Peyer's patch (tissue), 4 donors: ENCODE data around the gene ZNF568. TPM values are rescaled to one million over a fixed set of nuclear protein-coding genes. Genes with fewer than 3 reads are reported as not detected.

ENCODE experiments used
- DNase-seq, 3 donors: peaks; one replicate each; pipeline ENCODE4 v3.0.0-alpha.2; 2017 to 2019
- H3K27ac ChIP-seq, 4 donors: fragments of 200-600 bp; sonication (generic); one replicate each; pipeline ENCODE4 v1.5.1; 2016 to 2019
- H3K27me3 ChIP-seq, 2 donors: fragments of 200-600 bp; sonication (generic); one replicate each; pipeline ENCODE4 v1.5.1; 2019
- H3K36me3 ChIP-seq, 3 donors: fragments of 200-600 bp; sonication (generic); one replicate each; pipeline ENCODE4 v1.5.1; 2016 to 2019
- H3K4me1 ChIP-seq, 4 donors: fragments of 200-600 bp; sonication (generic); one replicate each; pipeline ENCODE4 v1.5.1; 2016 to 2019
- H3K4me3 ChIP-seq, 4 donors: fragments of 200-600 bp; sonication (generic); 1 replicate in 3 of 4; 2 replicates in 1 of 4; pipeline ENCODE4 v1.5.1; 2016 to 2019; ENCODE audit warnings: mild to moderate bottlenecking in 1 of 4
- H3K9me3 ChIP-seq, 4 donors: fragments of 200-600 bp; sonication (generic); one replicate each; pipeline ENCODE4 v1.5.1; 2016 to 2019; ENCODE audit warnings: mild to moderate bottlenecking in 1 of 4
- POLR2A ChIP-seq, 2 donors: fragments of 450-650 bp; IDR thresholded peaks; one replicate each; pipeline ENCODE4 v1.5.1; 2017; ENCODE audit warnings: antibody characterized with exemption in 2 of 2, mild to moderate bottlenecking in 2 of 2, moderate library complexity in 2 of 2
- total RNA-seq, 4 donors: library from RNA; depleted of rRNA; stranded (reverse); fragments of >200 nt; gene quantifications; one replicate each; pipeline ENCODE4 v1.1.0, GENCODE V29; 2016
- TF ChIP-seq, protein P1 (sequence below), 6 experiments: fragments of 450-650 bp in 4 of 6; fragments of 200-600 bp in 2 of 6; sonication (generic) in 1 of 6; IDR thresholded peaks; one replicate each; pipeline ENCODE4 v1.5.1; 2017 to 2019; ENCODE audit warnings: antibody characterized with exemption in 6 of 6, mild to moderate bottlenecking in 3 of 6, moderate library complexity in 1 of 6

Gene ZNF568
- total RNA-seq: 10 to 100 TPM in 1 of 4 donors, 1 to 10 TPM in 3; 2.7 to 17.3 (median 3.7) TPM

DNA sequence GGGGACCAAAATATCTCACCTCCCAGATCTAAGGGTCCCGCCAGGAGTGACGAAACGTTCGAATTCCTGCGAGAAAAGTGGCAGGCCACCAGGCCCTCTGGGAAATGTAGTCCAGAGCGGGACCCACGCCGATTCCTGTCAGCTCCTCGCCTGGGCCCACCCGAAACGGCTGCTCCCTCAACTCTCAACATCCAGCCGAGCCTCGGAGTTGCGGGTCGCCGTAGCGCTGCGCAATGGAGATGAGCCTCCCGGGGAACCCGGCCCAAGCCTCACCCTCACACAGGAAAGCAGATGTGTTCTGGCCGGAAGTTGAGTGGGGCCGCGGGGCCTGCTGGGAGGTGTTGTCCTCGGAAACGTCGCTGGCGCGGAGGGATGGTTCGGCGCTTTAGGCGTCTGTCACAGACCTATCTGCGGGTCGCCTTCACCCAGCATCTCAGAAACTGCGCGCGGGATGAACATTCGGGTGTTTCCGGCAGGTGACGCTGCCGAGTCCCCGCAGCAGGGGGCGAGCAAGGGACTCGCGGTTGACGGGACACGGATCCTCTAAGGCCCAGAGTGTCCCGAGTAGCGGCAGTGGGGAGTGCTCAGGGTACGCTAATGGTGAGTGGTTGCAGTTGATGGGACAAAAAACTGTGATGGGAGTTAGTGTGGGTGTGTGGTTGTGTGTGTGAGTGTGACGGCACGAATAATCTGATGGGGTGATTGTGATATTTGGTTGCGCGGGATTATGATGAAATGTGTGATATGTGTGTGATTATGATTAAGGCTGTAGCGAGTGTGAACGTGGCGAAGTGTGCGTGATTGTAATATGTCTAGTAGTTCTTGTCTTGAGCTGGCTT, at the start of gene ZNF568, which contains the start of gene ZNF829:
ZNF568 (plus strand) TSS at position 341 of the 839 bp plus-strand sequence. CDS start 6,439 bp downstream, outside the sequence.
ZNF829 (minus strand) TSS at position 300 of the 839 bp plus-strand sequence. CDS start 1,124 bp downstream, outside the sequence.
- H3K9me3 ChIP-seq: peaks cover 0 to 3% (median 0%) of the 10 kb centered on the region in 4 donors
- peak; percentile 89 to 95 (median 91) for DNase-seq
- no peaks in the 10 kb centered on the region for H3K27me3 ChIP-seq
- H3K36me3 ChIP-seq: peaks cover 0 to 31% (median 0%) of the 10 kb centered on the region in 3 donors
- H3K4me1 ChIP-seq: peaks cover 0 to 11% (median 4%) of the 10 kb centered on the region in 4 donors
- H3K27ac ChIP-seq: peak within 1 kb of the TSS; percentile 89 to 93 (median 92)
- peak within 1 kb of the TSS; percentile 66 to 86 (median 81) for H3K4me3 ChIP-seq
- no peak for TF ChIP-seq POLR2A (IDR thresholded peaks at IDR 0.05)
- TF ChIP-seq, protein P1, sequence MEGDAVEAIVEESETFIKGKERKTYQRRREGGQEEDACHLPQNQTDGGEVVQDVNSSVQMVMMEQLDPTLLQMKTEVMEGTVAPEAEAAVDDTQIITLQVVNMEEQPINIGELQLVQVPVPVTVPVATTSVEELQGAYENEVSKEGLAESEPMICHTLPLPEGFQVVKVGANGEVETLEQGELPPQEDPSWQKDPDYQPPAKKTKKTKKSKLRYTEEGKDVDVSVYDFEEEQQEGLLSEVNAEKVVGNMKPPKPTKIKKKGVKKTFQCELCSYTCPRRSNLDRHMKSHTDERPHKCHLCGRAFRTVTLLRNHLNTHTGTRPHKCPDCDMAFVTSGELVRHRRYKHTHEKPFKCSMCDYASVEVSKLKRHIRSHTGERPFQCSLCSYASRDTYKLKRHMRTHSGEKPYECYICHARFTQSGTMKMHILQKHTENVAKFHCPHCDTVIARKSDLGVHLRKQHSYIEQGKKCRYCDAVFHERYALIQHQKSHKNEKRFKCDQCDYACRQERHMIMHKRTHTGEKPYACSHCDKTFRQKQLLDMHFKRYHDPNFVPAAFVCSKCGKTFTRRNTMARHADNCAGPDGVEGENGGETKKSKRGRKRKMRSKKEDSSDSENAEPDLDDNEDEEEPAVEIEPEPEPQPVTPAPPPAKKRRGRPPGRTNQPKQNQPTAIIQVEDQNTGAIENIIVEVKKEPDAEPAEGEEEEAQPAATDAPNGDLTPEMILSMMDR (IDR thresholded peaks at IDR 0.05): peak; percentile 25 to 55 (median 48)

DNA sequence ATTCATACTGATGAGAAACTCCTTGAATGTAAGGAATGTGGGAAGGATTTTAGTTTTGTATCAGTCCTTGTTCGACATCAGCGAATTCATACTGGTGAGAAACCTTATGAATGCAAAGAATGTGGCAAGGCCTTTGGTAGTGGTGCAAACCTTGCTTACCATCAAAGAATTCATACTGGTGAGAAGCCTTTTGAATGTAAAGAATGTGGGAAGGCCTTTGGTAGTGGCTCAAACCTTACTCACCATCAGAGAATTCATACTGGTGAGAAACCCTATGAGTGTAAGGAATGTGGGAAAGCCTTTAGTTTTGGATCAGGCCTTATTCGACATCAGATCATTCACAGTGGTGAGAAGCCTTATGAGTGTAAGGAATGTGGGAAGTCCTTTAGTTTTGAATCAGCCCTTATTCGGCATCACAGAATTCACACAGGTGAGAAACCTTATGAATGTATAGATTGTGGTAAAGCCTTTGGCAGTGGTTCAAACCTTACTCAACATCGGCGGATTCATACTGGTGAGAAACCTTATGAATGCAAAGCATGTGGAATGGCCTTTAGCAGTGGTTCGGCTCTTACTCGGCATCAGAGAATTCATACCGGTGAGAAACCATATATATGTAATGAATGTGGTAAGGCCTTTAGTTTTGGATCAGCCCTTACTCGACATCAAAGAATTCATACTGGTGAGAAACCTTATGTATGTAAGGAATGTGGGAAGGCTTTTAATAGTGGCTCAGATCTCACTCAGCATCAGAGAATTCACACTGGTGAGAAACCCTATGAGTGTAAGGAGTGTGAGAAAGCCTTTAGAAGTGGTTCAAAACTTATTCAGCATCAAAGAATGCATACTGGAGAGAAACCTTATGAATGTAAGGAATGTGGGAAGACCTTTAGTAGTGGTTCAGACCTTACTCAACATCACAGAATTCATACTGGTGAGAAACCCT, 38.9 kb upstream of the ZNF568 start:
- H3K27ac ChIP-seq: no peak overlapping the region
- no peaks in the 10 kb centered on the region for H3K4me1 ChIP-seq
- H3K27me3 ChIP-seq: no peaks in the 10 kb centered on the region
- no peak overlapping the region for H3K4me3 ChIP-seq
- peaks cover 0 to 39% (median 0%) of the 10 kb centered on the region in 3 donors for H3K36me3 ChIP-seq
- TF ChIP-seq, protein P1 (IDR thresholded peaks at IDR 0.05): no peak
- TF ChIP-seq POLR2A (IDR thresholded peaks at IDR 0.05): no peak
- peaks cover 0 to 95% (median 30%) of the 10 kb centered on the region in 4 donors for H3K9me3 ChIP-seq
- no peak for DNase-seq

DNA sequence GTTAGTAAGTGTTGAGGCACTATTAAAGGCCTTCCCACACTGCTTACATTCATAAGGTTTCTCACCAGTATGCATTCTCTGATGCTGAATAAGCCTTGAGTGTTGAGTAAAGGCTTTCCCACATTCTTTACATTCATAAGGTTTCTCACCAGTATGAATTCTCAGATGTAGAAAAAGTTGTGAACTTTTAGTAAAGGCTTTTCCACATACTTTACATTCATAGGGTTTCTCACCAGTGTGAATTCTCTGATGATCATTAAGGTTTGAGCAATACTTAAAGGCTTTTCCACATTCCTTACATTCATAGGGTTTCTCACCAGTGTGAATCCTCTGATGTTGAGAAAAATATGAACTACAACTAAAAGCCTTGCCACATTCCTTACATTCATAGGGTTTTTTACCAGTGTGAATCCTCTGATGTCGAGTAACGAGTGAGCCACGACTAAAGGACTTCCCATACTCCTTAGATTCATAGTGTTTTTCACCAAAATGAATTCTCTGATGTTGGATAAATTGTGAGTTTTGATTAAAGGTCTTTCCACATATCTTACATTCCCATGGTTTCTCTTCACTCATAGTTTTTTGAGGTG, 24.3 kb upstream of the ZNF568 start:
- no peak overlapping the region for H3K4me3 ChIP-seq
- H3K4me1 ChIP-seq: no peaks in the 10 kb centered on the region
- TF ChIP-seq, protein P1 (IDR thresholded peaks at IDR 0.05): no peak
- TF ChIP-seq POLR2A (IDR thresholded peaks at IDR 0.05): no peak
- no peaks in the 10 kb centered on the region for H3K27me3 ChIP-seq
- H3K27ac ChIP-seq: no peak overlapping the region
- DNase-seq: no peak
- peaks cover 0 to 99% (median 53%) of the 10 kb centered on the region in 4 donors for H3K9me3 ChIP-seq
- peaks cover 0 to 60% (median 6%) of the 10 kb centered on the region in 3 donors for H3K36me3 ChIP-seq

DNA sequence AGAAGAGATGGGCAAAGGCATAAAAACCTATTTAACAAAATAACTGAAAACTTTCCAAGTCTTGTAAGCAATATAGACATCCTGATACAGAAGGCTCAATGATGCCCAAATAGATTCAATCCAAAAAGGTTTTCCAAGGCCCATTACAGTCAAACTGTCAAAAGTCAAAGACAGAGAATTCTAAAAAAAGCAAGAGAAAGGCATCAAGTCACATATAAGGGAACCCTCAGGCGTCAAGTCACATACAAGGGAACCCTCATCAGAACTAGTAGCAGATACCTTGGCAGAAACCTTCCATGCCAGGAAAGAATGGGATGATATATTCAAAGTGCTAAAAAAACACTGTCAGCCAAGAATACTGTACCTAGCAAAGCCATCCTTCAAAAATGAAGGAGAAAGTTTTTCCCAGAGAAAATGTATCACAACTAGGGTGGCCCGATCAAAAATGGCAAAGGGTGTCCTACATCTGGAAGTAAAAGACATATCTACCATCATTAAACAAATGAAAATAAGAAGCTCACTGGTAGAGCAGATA, 21.2 kb upstream of the ZNF568 start:
- Histone ChIP-seq H3K27ac (no peak overlapping the region), H3K36me3 (peaks cover 0 to 74% (median 6%) of the 10 kb centered on the region in 3 donors), H3K4me3 (no peak overlapping the region), H3K4me1 (no peaks in the 10 kb centered on the region), H3K9me3 (peaks cover 3 to 97% (median 49%) of the 10 kb centered on the region in 4 donors), H3K27me3 (no peaks in the 10 kb centered on the region)
- TF ChIP-seq, protein P1 (IDR thresholded peaks at IDR 0.05): no peak
- no peak for TF ChIP-seq POLR2A (IDR thresholded peaks at IDR 0.05)
- no peak for DNase-seq
